HUDEP-2 (cell line): ENCODE measurements around the gene MOB3B.
A peak's percentile ranks its signal among the peaks of the same experiment; 100 is the strongest.

Source experiments
- DNase-seq, 76 experiments: peaks; one replicate each; lab custom pipeline; 2025; ENCODE audit not compliant: unreplicated experiment in 76 of 76; lab: John Stamatoyannopoulos, UW

MOB3B gene

DNA sequence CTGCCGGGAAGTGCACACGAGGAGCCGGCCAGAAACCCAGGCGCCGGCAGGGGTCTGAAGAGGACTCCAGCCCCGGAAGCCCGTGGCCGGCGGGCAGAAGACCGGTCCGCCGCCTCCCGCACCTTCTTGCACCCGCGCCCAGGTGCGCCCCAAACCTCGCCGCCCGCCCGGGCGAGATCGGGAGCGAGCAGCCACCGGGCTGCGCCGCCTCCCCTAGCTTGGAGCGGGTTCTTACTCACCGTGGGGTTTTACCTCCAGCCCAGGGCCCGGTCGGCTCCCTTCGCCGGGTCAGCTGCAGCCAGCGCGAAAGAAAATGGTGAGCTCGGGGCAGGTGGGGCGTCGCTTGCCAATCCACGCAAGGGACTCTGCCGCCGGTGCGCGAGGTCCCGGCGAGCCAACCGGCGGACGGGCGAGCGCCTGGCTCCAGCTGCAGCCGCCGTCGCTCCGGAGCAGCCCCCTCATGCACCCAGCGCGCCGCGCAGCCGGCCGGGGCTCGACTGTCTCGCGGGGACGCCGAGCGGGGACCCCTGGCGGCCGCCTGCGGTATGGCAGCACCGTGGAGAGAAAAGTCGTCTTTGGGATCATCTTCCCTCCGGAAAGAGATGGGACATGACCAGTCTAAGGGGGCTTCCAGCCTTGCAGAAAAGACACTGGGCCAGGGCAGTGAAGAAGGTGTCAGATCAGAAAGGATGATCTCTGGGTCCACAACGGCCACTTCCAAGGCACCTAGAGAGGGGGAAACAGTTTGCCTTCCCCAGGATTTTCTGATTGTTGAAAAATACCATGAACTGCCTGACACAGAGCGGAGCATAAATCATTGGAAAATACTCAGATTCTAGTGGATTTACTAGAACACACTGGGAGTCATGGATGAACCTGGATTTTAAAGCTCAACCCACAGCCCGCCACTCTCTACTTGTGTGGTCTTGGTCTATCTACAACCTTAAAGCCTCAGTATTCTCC is at the start of gene MOB3B:
MOB3B (minus strand) TSS at position 499 of the 963 bp plus-strand sequence. CDS start 74,264 bp downstream, outside the sequence.
- peak in 71 of 76 experiments; percentile 7 to 83 (median 63) for DNase-seq

DNA sequence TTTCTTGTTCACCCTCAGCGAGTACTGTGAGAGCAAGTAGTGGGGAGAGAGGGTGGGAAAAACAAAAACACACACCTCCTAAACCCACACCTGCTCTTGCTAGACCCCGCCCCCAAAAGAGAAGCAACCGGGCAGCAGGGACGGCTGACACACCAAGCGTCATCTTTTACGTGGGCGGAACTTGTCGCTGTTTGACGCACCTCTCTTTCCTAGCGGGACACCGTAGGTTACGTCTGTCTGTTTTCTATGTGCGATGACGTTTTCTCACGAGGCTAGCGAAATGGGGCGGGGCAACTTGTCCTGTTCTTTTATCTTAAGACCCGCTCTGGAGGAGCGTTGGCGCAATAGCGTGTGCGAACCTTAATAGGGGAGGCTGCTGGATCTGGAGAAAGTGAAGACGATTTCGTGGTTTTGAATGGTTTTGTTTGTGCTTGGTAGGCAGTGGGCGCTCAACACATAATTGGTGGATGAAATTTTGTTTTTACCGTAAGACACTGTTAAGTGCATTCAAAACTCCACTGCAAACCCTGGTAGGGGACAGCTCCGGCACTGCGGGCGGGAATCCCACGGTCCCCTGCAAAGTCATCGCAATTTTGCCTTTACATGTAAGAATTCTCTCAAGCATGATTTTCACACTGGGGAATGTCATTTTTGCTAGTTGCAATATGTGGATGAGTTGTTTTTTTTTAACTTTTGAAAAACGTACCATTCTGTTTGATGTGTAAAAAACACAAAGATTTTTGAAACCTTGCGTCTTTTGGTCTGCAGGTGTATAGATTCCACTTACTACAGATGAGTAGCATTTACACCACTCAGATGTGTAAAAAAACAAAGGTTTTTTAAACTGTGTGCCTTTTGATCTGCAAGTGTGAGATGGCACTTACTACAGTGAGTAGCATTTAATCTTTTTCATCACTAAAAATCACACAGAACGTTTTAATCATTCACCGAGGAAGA is 44.3 kb upstream of the MOB3B start:
- peak; percentile 60 to 98 (median 94) for DNase-seq

DNA sequence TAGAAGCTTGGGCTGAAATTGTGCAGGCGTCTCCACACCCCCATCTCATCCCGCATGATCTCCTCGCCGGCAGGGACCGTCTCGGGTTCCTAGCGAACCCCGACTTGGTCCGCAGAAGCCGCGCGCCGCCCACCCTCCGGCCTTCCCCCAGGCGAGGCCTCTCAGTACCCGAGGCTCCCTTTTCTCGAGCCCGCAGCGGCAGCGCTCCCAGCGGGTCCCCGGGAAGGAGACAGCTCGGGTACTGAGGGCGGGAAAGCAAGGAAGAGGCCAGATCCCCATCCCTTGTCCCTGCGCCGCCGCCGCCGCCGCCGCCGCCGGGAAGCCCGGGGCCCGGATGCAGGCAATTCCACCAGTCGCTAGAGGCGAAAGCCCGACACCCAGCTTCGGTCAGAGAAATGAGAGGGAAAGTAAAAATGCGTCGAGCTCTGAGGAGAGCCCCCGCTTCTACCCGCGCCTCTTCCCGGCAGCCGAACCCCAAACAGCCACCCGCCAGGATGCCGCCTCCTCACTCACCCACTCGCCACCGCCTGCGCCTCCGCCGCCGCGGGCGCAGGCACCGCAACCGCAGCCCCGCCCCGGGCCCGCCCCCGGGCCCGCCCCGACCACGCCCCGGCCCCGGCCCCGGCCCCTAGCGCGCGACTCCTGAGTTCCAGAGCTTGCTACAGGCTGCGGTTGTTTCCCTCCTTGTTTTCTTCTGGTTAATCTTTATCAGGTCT is 43.5 kb upstream of the MOB3B start, which contains the start of gene C9orf72:
C9orf72 (minus strand) TSS at position 564 of the 716 bp plus-strand sequence. CDS start 6,361 bp downstream, outside the sequence.
- DNase-seq = peak in 64 of 76 experiments; percentile 34 to 94 (median 80)

DNA sequence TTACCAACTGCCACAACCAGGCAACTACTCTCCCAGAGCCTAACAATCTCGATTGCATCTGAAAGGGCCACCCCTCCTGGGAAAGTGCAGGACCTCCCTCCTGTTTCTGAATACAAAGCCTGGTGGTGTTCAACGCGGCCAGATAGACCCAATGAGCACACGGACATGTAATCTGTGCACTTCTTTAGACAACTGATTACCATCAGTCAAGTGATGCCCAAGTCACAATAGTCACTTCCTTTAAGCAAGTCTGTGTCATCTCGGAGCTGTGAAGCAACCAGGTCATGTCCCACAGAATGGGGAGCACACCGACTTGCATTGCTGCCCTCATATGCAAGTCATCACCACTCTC is 42.9 kb upstream of the MOB3B start:
- peak in 21 of 76 experiments; percentile 4 to 40 (median 21) for DNase-seq

DNA sequence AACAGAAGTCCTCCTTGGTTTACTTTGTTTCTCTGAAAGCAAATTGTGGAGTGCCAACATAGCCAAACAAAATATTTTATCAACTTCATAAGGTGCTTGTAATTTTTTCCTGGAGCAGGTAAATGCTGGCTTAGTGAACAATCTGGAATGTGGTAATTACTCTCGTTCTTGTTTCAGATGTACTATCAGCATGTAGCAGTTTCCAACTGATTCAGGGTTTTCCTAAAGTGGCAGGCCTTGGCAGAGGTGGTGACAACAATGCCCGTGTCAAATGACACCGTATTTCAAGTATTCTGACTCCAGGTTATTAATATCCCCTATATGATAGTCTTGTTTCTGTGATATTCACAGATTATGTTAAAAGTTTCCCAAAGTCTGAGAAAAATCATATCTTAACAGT is 42.4 kb upstream of the MOB3B start:
- DNase-seq = no peak

DNA sequence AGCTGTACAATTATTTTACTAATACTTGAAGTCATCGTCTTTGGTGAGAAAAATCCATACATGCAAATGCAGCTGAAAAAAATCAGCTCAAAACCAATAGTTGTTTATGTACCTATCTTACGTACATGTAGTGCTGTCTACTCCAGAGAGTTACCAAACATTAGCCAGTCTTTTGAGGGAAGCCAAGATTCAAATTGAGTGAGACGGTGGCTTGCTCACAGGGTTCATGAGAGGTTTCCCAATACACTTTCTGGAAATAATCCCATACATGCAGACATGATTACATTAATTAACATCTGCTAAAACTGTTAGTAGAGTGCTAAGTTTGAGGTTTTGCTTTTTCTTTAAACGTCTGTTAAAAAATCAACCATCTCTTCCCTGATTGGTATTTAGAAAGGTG is 41.4 kb upstream of the MOB3B start:
- DNase-seq = no peak

DNA sequence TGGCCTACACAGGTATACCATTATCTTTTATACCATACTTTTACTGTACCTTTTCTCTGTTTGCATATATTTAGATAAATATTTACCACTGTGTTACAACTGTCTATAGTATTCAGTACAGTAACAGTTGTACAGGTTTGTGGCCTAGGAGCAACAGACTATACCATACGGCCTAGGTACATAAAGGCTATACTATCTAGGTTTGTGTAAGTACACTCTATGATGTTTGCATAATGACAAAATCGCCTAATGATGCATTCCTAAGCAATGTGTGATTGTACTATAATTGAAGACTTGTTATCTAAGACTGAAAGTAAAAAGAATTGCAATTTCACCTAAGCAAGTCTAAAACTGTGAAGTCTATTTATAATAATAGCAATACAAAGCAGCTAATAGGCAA is 39.8 kb upstream of the MOB3B start:
- DNase-seq = no peak

DNA sequence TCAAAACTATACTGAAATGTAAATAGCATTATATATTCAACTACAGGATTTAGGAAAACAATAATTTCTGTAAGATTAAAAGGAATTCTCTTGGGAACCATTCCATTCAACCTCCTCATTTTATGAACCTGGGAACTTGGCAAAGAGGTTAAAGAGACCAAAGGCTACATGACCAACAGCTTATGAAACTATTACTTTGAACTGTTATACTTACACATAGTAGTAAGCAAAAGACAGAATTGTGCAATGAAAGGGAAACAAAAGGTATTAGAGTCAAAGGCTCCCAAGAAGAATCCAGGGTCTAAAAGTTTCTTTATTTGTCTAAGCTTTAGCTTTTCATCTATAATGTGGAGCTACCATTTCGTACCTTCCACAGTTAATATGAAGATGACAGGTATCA is 36.5 kb upstream of the MOB3B start:
- DNase-seq = no peak

DNA sequence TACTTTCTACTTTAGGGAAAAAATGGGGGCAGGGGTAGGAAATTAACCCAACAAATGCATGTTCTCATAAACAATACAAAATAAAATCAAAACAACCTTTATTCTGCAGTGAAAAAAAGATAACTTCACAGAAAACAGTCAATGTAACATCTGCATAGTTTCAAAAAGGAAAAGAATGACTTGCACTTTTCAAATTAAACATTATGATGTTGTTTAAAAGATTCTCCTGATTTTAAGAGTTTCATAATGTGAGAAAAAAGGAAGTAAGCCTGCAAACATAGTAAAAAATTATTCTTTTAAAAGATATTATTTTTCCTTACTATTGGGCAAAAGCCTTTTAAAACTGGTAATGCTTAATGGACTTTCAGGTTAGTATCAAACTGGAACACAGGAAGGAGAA is 36.1 kb upstream of the MOB3B start:
- DNase-seq = no peak

DNA sequence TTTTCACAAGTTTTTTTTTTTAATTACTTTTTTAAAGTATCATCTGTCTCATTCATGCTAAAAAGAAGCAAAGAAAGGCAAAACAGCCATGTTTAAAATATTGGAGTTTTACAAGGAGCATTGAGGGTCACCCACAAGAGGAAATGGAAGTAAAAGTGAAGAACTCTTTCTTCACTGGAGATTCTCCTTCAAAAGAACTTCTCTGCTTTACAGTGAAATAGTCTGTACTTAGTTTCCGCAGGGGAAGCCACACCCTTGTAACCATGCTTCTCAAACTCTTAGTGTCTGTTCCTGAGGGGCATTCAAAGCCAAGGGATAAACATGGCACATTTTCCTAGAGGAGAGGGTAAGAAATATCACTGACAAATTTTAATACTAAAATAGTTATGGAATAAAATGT is 35.1 kb upstream of the MOB3B start:
- no peak for DNase-seq

DNA sequence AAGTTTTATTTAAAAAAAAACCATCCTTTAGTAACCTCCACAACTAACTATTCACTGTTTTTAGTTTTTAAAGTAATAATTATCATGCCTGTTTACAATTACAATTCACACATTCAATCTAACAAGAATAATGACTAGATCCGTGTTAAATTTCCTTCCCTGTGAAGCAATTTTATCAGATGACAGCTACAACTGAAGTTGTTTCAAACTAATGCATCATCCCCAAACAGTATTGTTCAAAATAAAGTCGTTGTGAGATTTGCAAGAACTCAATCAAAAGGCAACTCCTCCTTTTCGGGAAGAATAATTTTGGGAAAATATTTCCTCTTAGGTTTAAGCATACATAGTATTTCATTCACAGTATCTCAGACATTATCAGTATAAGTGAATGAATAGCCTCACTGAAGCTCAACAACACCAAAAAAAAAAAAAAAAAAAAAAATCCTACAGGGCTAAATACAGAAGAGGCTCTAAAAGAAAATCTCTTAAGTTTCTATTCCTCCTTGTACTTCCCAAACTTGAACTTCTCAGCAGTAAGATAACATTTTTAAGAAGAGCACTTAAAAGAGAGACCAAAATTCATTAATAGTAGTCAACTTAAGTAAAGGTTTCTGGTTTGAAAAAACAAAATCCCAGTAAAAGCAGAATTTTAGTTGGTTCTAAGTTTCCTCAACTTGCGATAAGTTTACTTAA is 34.3 kb upstream of the MOB3B start:
- DNase-seq = no peak

DNA sequence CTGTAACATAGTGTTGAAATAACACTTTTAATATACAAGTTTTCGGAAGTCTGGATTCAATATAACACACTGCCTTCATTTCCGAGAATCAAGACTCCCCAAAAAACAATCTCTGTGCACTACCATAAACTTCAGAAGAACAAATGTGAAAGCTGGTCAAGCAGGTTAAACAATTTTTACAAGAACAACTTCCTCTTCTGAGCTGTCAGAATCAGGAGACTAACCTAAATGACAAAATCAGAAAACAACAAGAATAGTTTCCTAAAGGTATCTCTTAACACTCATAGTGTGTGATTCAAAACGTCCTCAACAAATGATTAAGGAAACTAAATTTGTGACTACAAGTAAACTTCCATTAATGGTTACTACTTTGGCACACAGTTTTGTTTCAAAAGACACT is 32.1 kb upstream of the MOB3B start:
- no peak for DNase-seq

DNA sequence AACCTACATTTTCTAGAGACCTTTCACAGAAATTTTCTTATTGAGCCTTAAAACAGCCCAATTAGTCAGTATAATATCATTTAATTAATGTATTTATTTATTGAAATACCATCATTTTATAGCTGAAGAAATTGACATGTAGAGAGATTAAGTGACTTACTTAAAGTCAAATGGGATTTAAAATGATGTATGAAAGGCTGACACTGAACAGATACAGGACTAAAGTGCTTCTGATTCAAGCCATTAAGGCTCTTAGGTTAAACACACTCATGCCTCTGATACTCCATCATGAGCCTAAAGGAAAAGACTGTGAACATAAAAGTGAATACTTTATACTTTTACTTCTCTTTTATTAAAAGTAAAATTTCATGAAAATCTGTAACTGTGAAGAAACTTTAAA is 30.8 kb upstream of the MOB3B start:
- DNase-seq = no peak

DNA sequence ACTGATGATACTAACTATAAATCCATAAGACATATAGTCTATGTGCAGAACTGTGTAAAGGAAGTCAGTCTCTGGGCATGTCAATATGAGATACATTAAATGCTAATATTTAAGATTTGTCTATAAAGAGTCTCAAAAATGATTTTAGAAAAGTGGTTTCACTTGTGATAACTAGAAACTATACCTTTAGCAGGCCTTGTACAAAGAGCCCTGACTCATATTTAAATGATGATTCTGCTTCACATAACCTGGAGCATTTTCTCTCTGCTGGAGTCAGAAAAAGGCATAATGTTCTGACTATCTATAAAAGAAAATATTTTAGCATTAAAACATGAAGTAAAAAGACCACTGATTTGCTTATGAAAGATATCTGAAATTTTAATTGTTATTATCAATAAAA is 28.7 kb upstream of the MOB3B start:
- no peak for DNase-seq

DNA sequence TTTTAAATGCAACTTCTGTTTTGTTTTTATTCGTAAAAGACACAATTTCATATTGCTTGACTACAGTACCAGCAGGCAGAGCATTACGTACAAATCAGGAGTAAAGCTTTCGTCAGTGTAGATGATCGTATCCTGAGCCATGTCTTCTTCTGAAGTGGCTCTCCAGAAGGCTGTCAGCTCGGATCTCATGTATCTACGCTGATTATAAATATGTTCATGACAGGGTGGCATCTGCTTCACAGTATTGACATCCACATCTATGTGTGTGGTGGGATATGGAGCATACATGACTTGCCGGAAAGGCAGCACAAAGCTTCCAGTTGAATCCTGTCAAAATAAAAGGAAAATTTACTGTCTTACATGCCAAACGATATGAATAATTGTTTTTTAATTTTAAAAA is 26.9 kb upstream of the MOB3B start:
- no peak for DNase-seq

DNA sequence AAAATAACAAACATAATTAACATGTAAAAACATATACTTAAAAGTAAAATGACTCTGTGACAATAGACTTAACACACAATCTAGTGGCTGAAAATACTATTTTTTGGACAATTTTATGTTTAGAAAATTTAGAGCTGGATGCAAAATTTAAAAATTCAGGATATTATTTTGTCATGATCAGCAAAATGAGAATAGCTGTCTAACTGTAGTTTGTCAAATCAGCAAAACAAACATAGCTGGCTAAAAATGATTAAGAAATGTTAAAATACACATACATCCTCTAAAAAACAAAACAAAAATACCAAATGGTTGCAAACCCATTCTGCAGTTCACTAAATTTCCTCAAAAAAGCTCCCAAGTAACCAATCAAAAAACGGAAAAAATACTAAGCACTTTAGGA is 25.1 kb upstream of the MOB3B start:
- no peak for DNase-seq

DNA sequence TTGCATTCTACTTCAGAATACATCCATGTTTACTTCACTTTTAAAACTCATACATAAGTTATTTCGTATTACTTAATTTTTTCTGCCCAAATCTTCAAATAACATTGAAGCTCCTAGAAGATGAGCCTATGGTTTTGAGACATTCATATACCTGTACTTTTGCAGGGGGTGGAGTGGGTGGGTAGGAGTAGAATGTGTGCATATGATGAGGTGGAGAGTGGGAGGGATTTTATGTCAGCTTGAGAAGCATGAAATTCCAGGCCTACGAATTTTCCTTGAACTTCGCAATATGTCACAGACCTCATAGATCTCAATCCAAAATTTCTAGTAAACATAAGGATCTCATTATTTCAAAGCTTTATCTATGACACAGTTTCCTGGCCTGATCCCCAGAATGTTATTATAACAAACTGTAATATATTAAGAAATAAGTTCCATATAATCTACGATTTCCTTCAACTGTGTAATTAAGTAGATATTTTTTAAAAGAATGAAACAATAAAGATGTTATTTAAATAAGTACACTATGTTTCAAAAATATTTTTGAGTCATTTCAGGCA is 19.7 kb upstream of the MOB3B start:
- no peak for DNase-seq

DNA sequence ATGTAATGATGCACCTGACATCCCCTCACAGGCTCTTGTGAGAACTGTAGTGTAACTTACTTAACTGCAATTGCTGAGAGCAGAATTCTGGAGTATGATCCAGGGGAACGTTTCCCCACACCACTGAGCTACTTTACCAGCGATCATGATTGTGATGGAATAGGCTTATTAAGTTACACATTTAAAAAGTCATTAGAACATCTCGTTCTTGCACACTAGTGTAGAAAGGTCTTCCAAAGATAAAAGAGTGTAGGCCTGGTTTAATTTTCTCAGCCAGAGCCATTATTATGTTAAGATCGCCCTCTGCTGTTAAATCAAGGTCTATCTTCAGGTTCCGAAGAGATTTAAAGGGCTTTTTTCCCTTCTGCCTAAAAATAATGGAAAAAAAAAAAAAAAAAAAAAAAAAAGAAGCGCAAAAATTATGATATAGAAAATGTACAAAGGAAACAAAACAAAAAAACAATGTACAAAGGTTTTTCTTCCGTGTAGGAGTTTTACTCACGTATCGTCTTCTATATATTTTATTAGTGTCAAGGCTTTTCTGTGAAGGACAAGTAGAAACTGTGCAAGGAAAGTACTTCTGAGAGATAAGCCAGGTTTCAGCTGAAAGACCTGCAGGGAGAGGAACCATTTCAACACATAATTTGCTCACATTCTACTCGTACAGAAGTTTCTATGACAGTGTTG is 18.6 kb upstream of the MOB3B start:
- peak in 25 of 76 experiments; percentile 2 to 53 (median 24) for DNase-seq

DNA sequence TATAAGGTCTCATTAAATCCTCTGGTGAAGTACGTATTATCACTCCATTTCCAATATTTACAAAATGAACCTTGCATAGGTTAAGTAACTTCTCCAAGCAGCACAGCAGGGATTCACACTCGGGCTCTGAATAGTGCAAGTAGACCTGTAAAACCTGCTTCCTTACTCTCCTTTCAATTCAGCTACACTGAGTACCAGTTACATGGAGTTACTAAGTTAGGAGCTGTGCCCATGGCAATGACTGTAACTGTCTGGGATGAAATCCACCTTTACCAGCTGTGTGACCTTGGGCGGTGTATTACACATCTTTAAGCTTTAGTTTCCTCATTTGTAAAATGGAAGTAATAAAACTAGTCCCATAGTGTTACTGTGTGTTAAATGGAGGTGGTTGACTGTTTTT is 15.9 kb upstream of the MOB3B start:
- no peak for DNase-seq
